Ascending aorta (tissue), 2 donors: ENCODE measurements around the gene TPH1. TPM values are rescaled to one million over a fixed set of nuclear protein-coding genes. Genes with fewer than 3 reads are reported as not detected.
"Not testable (repeated sequence)": the region's sequence is repeated elsewhere in the genome, so short reads cannot be mapped to it uniquely, and the experiment has no call there.

Experiments used
- DNase-seq, 2 donors: peaks; one replicate each; pipeline ENCODE4 v3.0.0-alpha.2; 2019; ENCODE audit warnings: low spot score in 2 of 2
- H3K27ac ChIP-seq, 2 donors: fragments of 200-600 bp; sonication (generic); one replicate each; pipeline ENCODE4 v1.5.1; 2016 to 2017; ENCODE audit warnings: mild to moderate bottlenecking in 1 of 2
- H3K27me3 ChIP-seq: fragments of 200-600 bp; sonication (generic); one replicate; pipeline ENCODE4 v1.5.1; 2017
- H3K36me3 ChIP-seq, 2 donors: fragments of 200-600 bp; sonication (generic); one replicate each; pipeline ENCODE4 v1.5.1; 2016
- H3K4me1 ChIP-seq, 2 donors: fragments of 200-600 bp; sonication (generic); one replicate each; pipeline ENCODE4 v1.5.1; 2016 to 2017; ENCODE audit warnings: mild to moderate bottlenecking in 1 of 2
- H3K4me3 ChIP-seq, 2 donors: fragments of 200-600 bp; sonication (generic); one replicate each; pipeline ENCODE4 v1.5.1; 2016 to 2017; ENCODE audit warnings: mild to moderate bottlenecking in 1 of 2
- H3K9me3 ChIP-seq, 2 donors: fragments of 200-600 bp; sonication (generic); one replicate each; pipeline ENCODE4 v1.5.1; 2016
- CTCF ChIP-seq, 3 experiments: fragments of 200-600 bp in 2 of 3; fragments of 450-650 bp in 1 of 3; sonication (generic) in 2 of 3; IDR thresholded peaks; one replicate each; pipeline ENCODE4 v1.5.1; 2016 to 2019; ENCODE audit warnings: antibody characterized with exemption in 3 of 3, mild to moderate bottlenecking in 1 of 3, moderate library complexity in 1 of 3
- intact Hi-C: fragments of 100-400 bp; cut with DNase I; formaldehyde crosslinking; loops from one replicate; pipeline ENCODE4 v1.15.1; 2023
- total RNA-seq: library from RNA; depleted of rRNA; stranded (reverse); fragments of >200 nt; gene quantifications from one replicate; pipeline ENCODE4 v1.1.0, GENCODE V29; 2016

The TPH1 gene
- total RNA-seq, 1 donor from 2014 or later = 1.8 TPM

GRCh38 chr11:18010977-18011586 is 35.0 kb downstream of the TPH1 start:
- intact Hi-C loops = loop anchor here (5.0 to 10.0 kb wide), 3 partner anchors 371 to 714 kb away; partner anchors contain the start of genes IGSF22 and UEVLD
- TF ChIP-seq CTCF (IDR thresholded peaks at IDR 0.05) = no peak
- peak overlapping the region; percentile 93 to 98 for H3K27ac ChIP-seq

GRCh38 chr11:18010121-18010670 is 35.9 kb downstream of the TPH1 start:
- Histone ChIP-seq H3K4me3 (no peak overlapping the region), H3K9me3 (no peaks in the 10 kb centered on the region), H3K27ac (no peak overlapping the region), H3K27me3 (no peaks in the 10 kb centered on the region), H3K36me3 (peaks cover 11 to 20% of the 10 kb centered on the region in 2 donors), H3K4me1 (no peaks in the 10 kb centered on the region)
- intact Hi-C loops = loop anchor here (5.0 to 10.0 kb wide), 3 partner anchors 372 to 715 kb away; partner anchors contain the start of genes IGSF22 and UEVLD
- DNase-seq = no peak
- no peak for TF ChIP-seq CTCF (IDR thresholded peaks at IDR 0.05)

More at GRCh38 chr11:18010977-18011586, 35.0 kb downstream of the TPH1 start:
- no peaks in the 10 kb centered on the region for H3K27me3 ChIP-seq
- H3K9me3 ChIP-seq = no peaks in the 10 kb centered on the region
- H3K4me1 ChIP-seq = no peaks in the 10 kb centered on the region
- DNase-seq = no peak
- peaks cover 7 to 12% of the 10 kb centered on the region in 2 donors for H3K36me3 ChIP-seq
- no peak overlapping the region for H3K4me3 ChIP-seq

- no peak for DNase-seq
These were observed 40.5 kb downstream of the TPH1 start for GRCh38 chr11:18005376-18006129.

GRCh38 chr11:18001191-18001590 is 44.9 kb downstream of the TPH1 start:
- H3K36me3 ChIP-seq = peaks cover 39 to 88% of the 10 kb centered on the region in 2 donors
- no peaks in the 10 kb centered on the region for H3K9me3 ChIP-seq
- H3K4me3 ChIP-seq = no peak overlapping the region
- no peak for TF ChIP-seq CTCF (IDR thresholded peaks at IDR 0.05)
- H3K4me1 ChIP-seq = no peaks in the 10 kb centered on the region
- DNase-seq = no peak
- no peaks in the 10 kb centered on the region for H3K27me3 ChIP-seq
- H3K27ac ChIP-seq = no peak overlapping the region
- intact Hi-C loops = no loop called here

More at GRCh38 chr11:18005376-18006129, 40.5 kb downstream of the TPH1 start:
- TF ChIP-seq CTCF (IDR thresholded peaks at IDR 0.05) = no peak
- peaks cover 26 to 64% of the 10 kb centered on the region in 2 donors for H3K36me3 ChIP-seq
- H3K4me3 ChIP-seq = no peak overlapping the region
- no peaks in the 10 kb centered on the region for H3K27me3 ChIP-seq
- no peak overlapping the region for H3K27ac ChIP-seq
- no peaks in the 10 kb centered on the region for H3K9me3 ChIP-seq
- no peaks in the 10 kb centered on the region for H3K4me1 ChIP-seq
- intact Hi-C loops = no loop called here

- intact Hi-C loops = no loop called here
- no peak overlapping the region for H3K27ac ChIP-seq
- no peaks in the 10 kb centered on the region for H3K9me3 ChIP-seq
- no peaks in the 10 kb centered on the region for H3K4me1 ChIP-seq
- no peak for DNase-seq
- H3K4me3 ChIP-seq = no peak overlapping the region
- no peaks in the 10 kb centered on the region for H3K27me3 ChIP-seq
- no peak for TF ChIP-seq CTCF (IDR thresholded peaks at IDR 0.05)
- peaks cover 38 to 87% of the 10 kb centered on the region in 2 donors for H3K36me3 ChIP-seq
These were observed 45.3 kb downstream of the TPH1 start for GRCh38 chr11:18000760-18001159.

- H3K4me3 ChIP-seq, H3K27me3 ChIP-seq, DNase-seq, H3K27ac ChIP-seq, intact Hi-C loops, H3K9me3 ChIP-seq, H3K4me1 ChIP-seq: not testable (repeated sequence)
- peaks cover 44 to 87% of the 10 kb centered on the region in 2 donors for H3K36me3 ChIP-seq
These were observed 45.9 kb downstream of the TPH1 start for GRCh38 chr11:18000128-18000527.
